SIG-M5 (cell line): ENCODE measurements around the gene SENP5.
A peak's percentile ranks its signal among the peaks of the same experiment; 100 is the strongest.

Source experiments
- DNase-seq: peaks from one replicate; lab custom pipeline; 2025; lab: John Stamatoyannopoulos, UW

SENP5 gene

GRCh38 chr3:196889844-196890708 lies 22.4 kb downstream of the SENP5 start:
- DNase-seq, result no peak

GRCh38 chr3:196894557-196895295 lies 27.0 kb downstream of the SENP5 start:
- no peak for DNase-seq

- no peak for DNase-seq
Measured at GRCh38 chr3:196896229-196896628, 28.5 kb downstream of the SENP5 start.

GRCh38 chr3:196901768-196902167 lies 34.0 kb downstream of the SENP5 start:
- no peak for DNase-seq

GRCh38 chr3:196902296-196902695 lies 34.6 kb downstream of the SENP5 start:
- DNase-seq, result no peak

GRCh38 chr3:196903740-196904139 lies 36.0 kb downstream of the SENP5 start:
- no peak for DNase-seq

GRCh38 chr3:196914866-196915265 lies 47.1 kb downstream of the SENP5 start:
- no peak for DNase-seq

- no peak for DNase-seq
Measured at GRCh38 chr3:196915375-196915774, 47.7 kb downstream of the SENP5 start.

GRCh38 chr3:196916221-196916620 lies 48.5 kb downstream of the SENP5 start:
- DNase-seq, result no peak

- no peak for DNase-seq
Measured at GRCh38 chr3:196916995-196917394, 49.3 kb downstream of the SENP5 start.

GRCh38 chr3:196918968-196919367 lies 51.2 kb downstream of the SENP5 start:
- no peak for DNase-seq

GRCh38 chr3:196920733-196921132 lies 53.0 kb downstream of the SENP5 start:
- no peak for DNase-seq

- no peak for DNase-seq
Measured at GRCh38 chr3:196927571-196928453, 60.1 kb downstream of the SENP5 start.

- no peak for DNase-seq
Measured at GRCh38 chr3:196931157-196931556, 63.4 kb downstream of the SENP5 start.

GRCh38 chr3:196931828-196932587 lies 64.3 kb downstream of the SENP5 start:
- no peak for DNase-seq

- DNase-seq, result no peak
Measured at GRCh38 chr3:196932600-196932999, 64.9 kb downstream of the SENP5 start.

GRCh38 chr3:196936288-196936687 lies 68.6 kb downstream of the SENP5 start:
- DNase-seq, result no peak

- no peak for DNase-seq
Measured at GRCh38 chr3:196938124-196938523, 70.4 kb downstream of the SENP5 start.

- no peak for DNase-seq
Measured at GRCh38 chr3:196938576-196938975, 70.9 kb downstream of the SENP5 start.

- peak; percentile 6 for DNase-seq
Measured at GRCh38 chr3:196941729-196942225, 74.1 kb downstream of the SENP5 start.

GRCh38 chr3:196942226-196942914 lies 74.7 kb downstream of the SENP5 start, which contains the start of gene NCBP2:
TSS of gene NCBP2 (minus strand) at chr3:196942528. CDS start at chr3:196942503, 25 bp downstream.
- peak; percentile 87 for DNase-seq
